NT2/D1 (cell line): ENCODE results near the gene CDON.

ENCODE experiments used
- SUZ12 ChIP-seq: IDR thresholded peaks from 2 replicates; pipeline ENCODE4 v1.6.1; 2011; ENCODE audit not compliant: insufficient read length, insufficient read depth; ENCODE audit errors: extremely low read depth
- YY1 ChIP-seq: IDR thresholded peaks from 2 replicates; pipeline ENCODE4 v1.6.1; 2011; ENCODE audit not compliant: insufficient read length, insufficient read depth
- ZNF274 ChIP-seq: IDR thresholded peaks from 2 replicates; pipeline ENCODE4 v1.6.1; 2011; ENCODE audit warnings: mild to moderate bottlenecking, low read depth, low read length

GRCh38 chr11:126060757-126061171 lies 1.9 kb downstream of the CDON start:
- TF ChIP-seq SUZ12, result no peak
- TF ChIP-seq YY1, result no peak
- no peak for TF ChIP-seq ZNF274
